Measurements from ENCODE around the gene SATL1.

Gene SATL1

GRCh38 chrX:85215946-85216345 lies 27.6 kb downstream of the SATL1 start:
- no peak for TF ChIP-seq CTCF (IDR thresholded peaks at IDR 0.05; ENCODE audit: low read depth, low read length)
- no peak overlapping the region for H3K4me3 ChIP-seq (ENCODE audit: low read depth, low read length)

- H3K4me3 ChIP-seq (ENCODE audit: low read depth, low read length): no peak overlapping the region
- TF ChIP-seq CTCF (IDR thresholded peaks at IDR 0.05; ENCODE audit: low read depth, low read length): no peak
Observed at GRCh38 chrX:85213792-85214530, 29.6 kb downstream of the SATL1 start.

GRCh38 chrX:85203461-85203970 lies 40.1 kb downstream of the SATL1 start:
- no peak overlapping the region for H3K4me3 ChIP-seq (ENCODE audit: low read depth, low read length)
- TF ChIP-seq CTCF (IDR thresholded peaks at IDR 0.05; ENCODE audit: low read depth, low read length): no peak

GRCh38 chrX:85196319-85196718 lies 47.3 kb downstream of the SATL1 start:
- no peak overlapping the region for H3K4me3 ChIP-seq (ENCODE audit: low read depth, low read length)
- no peak for TF ChIP-seq CTCF (IDR thresholded peaks at IDR 0.05; ENCODE audit: low read depth, low read length)

- TF ChIP-seq CTCF (IDR thresholded peaks at IDR 0.05; ENCODE audit: low read depth, low read length): no peak
- no peak overlapping the region for H3K4me3 ChIP-seq (ENCODE audit: low read depth, low read length)
Observed at GRCh38 chrX:85159644-85160043, 83.9 kb downstream of the SATL1 start.

GRCh38 chrX:85140964-85141363 lies 102.6 kb downstream of the SATL1 start:
- no peak overlapping the region for H3K4me3 ChIP-seq (ENCODE audit: low read depth, low read length)
- no peak for TF ChIP-seq CTCF (IDR thresholded peaks at IDR 0.05; ENCODE audit: low read depth, low read length)

GRCh38 chrX:85139422-85139821 lies 104.2 kb downstream of the SATL1 start:
- no peak overlapping the region for H3K4me3 ChIP-seq (ENCODE audit: low read depth, low read length)
- no peak for TF ChIP-seq CTCF (IDR thresholded peaks at IDR 0.05; ENCODE audit: low read depth, low read length)

All from WI38 (cell line).